Measurements from ENCODE around the gene SSBP3. TPM values are rescaled to one million over a fixed set of nuclear protein-coding genes. Genes with fewer than 3 reads are reported as not detected.

Gene SSBP3
- total RNA-seq, 1 donor from 2014 or later = 104 TPM

DNA sequence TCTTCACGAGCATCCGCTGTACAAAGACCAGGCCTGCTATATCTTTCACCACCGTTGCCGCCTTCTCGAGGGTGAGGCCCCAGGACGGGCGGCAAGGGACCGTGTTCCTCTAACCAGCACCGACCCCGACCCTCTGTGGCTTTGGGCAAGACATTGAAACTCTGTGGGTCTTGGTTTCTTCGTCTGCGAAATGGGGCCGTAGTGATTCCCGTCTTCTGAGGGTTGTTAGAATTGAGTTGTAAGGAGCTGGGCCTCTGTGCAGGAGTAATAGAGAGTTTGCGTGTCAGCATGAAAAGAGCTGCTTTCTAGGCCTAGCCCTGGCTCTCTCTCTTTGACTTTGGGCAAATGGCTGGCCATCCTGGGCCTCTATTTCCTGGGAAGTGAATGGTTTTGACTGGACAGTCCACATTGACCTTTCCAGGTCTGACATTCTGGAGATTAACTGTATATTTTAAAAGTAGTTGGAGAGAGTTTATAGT lies 205.6 kb downstream of the SSBP3 start:
- DNase-seq (ENCODE audit: low spot score) (no peak), ATAC-seq (peak; percentile 20)
- intact Hi-C loops (cut with DNase I) = no loop called here

DNA sequence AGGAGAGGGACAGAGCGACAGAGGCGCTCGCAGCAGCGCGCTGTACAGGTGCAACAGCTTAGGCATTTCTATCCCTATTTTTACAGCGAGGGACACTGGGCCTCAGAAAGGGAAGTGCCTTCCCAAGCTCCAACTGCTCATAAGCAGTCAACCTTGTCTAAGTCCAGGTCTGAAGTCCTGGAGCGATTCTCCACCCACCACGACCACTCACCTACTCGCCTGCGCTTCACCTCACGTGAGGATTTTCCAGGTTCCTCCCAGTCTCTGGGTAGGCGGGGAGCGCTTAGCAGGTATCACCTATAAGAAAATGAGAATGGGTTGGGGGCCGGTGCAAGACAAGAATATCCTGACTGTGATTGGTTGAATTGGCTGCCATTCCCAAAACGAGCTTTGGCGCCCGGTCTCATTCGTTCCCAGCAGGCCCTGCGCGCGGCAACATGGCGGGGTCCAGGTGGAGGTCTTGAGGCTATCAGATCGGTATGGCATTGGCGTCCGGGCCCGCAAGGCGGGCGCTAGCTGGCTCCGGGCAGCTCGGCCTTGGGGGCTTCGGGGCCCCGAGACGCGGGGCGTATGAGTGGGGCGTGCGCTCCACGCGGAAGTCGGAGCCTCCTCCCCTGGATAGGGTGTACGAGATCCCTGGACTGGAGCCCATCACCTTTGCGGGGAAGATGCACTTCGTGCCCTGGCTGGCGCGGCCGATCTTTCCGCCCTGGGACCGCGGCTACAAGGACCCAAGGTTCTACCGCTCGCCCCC lies 206.3 kb downstream of the SSBP3 start, which contains the start of the genes CYB5RL and MRPL37:
TSS of gene CYB5RL (minus strand) at position 266 of the 754 bp plus-strand sequence. CDS start 4,414 bp downstream, outside the sequence.
TSS of gene MRPL37 (plus strand) at position 403 of the 754 bp plus-strand sequence. CDS start at position 480, 77 bp downstream.
- ATAC-seq (peak; percentile 99), DNase-seq (ENCODE audit: low spot score) (peak; percentile 92)
- intact Hi-C loops (cut with DNase I) = no loop called here

DNA sequence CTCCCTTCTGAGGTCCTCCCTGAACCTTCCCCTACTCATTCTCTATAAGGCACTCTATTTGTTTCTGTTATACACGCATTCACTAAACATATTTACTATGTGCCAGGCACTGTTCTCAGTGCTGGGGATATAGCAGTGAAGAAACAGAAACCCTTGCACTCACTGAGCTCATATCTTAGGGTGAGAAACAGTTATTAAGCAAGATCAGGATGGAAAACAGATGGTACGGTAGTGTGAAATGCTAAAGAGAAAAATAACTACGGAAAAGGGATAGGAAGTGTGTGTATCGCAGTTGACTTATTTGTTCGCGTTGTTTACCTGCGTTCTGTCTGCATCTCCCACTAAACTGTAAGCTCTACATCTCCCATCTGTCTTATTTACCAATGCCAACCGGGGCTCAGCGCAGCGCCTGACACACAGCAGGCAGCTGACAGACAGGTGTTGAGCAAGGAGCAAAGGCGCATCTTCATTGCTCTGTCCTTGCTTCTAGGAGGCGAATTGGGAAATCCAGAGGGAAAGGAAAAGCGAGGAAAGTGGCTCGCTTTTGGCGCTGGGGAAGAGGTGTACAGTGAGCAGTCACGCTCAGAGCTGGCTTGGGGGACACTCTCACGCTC lies 206.9 kb downstream of the SSBP3 start:
- ATAC-seq (no peak), DNase-seq (ENCODE audit: low spot score) (no peak)
- intact Hi-C loops (cut with DNase I) = no loop called here

DNA sequence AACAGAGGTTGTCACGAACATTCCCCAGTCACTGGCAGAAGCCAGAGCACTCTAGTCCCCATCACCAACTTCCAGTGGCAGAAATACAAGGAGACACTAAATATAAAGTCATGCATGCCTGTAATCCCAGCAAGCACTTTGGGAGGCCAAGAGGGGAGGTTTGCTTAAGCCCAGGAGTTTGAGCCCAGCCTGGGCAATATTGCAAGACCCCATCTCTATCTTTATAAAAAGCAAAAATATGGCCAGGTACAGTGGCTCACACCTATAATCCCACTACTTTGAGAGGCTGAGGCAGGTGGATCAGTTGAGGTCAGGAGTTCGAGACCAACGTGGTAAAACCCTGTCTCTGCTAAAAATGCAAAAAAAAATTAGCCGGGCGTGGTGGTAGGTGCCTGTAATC lies 212.7 kb downstream of the SSBP3 start:
- DNase-seq (ENCODE audit: low spot score) = no peak
- no peak for ATAC-seq
- intact Hi-C loops (cut with DNase I) = no loop called here

DNA sequence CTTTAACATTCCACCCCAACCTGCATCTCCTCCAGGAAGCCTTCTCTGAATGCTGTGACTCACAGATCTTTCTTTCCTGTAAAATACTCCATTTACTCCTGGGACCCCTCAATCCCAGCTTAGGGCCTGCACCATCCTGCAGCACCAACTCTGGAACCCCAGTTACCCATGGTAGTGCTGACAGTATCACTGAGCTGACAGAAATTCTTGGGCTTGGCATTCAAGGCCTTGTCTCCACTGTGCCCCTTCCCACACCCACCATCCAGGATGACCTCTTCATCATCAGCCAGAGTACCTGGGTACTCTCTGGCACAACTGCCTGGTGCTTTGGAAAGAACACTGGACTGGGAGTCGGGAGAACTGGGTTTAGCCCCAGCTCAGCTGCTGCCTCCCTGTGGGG lies 214.7 kb downstream of the SSBP3 start:
- DNase-seq (ENCODE audit: low spot score) (no peak), ATAC-seq (no peak)
- intact Hi-C loops (cut with DNase I) = no loop called here

DNA sequence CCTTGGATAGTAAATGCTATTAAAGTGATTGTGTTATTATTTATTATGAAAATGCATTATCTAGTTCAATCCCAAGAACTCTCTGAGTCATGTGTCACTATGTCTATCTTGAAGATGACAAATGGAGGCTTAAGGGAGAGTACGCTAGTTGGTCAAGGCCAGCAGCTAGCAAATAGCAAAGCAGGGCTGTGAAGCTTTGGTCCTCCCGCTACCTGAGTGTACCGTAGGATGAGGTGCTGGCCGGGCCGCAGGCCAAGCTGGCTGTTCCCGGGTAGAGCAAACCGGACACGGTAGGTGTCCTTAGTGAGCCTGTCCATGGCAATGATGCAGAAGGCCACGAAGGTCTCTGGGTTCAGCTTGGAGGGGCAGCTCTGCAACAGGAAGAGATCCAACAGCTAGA lies 215.7 kb downstream of the SSBP3 start:
- DNase-seq (ENCODE audit: low spot score) = no peak
- intact Hi-C loops (cut with DNase I) = no loop called here
- ATAC-seq = no peak

DNA sequence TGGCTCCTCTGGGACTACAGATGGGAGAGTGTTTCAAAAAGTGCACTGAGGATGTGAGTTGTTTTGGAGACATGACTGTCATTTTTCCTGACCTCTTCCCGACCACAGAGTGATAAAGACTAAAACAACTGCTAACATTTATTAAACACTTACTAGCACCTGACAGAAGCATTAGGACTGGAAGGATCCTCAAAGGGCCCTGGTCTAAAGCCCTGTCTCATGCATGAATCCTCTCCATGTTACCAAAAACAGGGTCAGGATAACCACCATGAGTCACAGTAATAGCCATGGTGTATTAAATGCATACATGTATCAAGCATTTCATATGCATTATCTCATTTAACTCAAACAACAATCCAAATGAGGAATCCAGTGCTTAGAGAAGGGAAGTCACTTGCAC lies 217.9 kb downstream of the SSBP3 start:
- intact Hi-C loops (cut with DNase I) = no loop called here
- ATAC-seq (no peak), DNase-seq (ENCODE audit: low spot score) (no peak)

DNA sequence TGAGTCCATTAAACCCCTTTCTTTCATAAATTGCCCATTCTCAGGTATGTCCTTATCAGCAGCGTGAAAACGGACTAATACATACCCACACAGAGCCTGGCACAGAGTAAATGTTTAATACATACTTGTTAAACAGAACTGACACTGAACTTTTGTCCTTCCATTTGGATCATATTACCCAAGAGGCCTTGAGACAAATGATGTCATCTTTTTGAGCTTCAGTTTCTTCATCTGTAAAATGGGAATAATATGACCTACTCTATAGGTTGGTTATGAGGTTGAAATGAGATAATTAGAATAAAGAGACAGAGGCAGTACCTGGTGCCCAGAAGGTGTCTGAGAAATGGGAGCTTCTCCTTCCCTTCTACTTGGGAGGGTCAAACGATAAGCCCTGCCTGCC lies 220.1 kb downstream of the SSBP3 start:
- intact Hi-C loops (cut with DNase I) = no loop called here
- no peak for ATAC-seq
- no peak for DNase-seq (ENCODE audit: low spot score)

DNA sequence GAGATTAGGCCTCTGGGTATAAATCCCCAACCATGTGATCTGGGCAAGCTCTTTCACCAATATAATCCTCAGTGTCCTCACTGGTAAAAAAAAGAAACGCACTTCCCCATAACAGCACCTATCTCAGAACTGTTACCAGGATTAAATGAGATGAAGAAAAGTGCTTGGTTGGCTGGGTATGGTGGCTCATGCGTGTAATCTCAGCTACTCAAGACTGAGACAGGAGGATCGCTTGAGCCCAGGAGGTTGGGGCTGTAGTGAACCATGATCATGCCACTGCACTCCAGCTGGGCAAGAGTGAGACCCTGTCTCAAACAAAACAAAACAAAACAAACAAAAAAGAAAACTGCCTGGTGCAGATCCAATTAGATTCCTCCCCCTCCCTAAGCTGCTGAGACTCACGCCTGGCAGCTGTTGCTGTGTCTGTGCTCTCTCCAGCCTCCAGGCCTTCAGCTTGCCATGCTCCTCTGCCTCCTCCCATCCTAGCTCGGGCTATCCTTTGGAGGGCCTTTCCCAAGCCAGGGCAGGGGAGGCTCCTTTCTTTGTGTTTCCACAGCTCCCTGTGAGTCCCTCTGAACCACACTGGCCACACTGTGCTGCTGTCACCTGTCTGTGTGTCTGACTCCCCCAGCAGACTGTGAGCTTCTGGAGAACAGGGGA lies 225.4 kb downstream of the SSBP3 start:
- ATAC-seq (no peak), DNase-seq (ENCODE audit: low spot score) (no peak)
- intact Hi-C loops (cut with DNase I) = no loop called here

DNA sequence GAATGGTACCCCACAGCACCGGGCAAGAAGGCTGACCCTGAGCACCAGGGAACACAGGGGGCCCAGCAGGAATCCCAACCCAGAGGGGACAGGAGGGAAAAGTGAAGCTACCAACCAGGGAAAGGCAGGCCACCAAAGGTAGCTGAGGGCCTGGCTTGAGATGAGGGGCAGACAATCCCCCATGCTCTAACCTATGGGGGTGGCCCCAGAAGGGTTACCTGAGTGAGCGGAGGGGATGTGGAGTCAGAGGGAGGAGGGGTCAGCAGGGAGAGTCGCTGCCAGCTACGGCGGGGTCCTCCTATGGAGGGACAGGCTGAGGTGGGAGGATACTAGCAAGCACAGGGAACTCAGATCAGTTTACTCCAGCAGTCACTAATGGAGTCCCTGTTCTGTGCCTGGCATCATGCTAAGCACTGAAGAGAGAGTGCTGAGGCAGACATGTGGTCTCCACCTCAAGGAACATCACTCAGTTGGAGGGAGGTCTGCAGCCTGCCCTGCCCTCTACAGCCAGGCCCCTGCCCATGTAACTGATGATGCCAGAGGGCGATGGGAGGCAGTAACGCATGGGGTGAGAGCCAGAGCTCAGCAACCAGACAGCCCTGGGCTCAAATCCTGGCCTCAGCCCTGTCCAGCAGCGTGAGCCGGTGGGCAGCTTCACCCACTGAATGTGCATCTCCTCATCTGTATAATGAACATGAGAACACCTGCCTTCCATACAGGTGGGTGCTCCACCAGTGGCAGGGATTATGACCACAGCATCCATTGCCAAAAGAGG lies 227.7 kb downstream of the SSBP3 start:
- DNase-seq (ENCODE audit: low spot score) (no peak), ATAC-seq (no peak)
- intact Hi-C loops (cut with DNase I) = no loop called here

DNA sequence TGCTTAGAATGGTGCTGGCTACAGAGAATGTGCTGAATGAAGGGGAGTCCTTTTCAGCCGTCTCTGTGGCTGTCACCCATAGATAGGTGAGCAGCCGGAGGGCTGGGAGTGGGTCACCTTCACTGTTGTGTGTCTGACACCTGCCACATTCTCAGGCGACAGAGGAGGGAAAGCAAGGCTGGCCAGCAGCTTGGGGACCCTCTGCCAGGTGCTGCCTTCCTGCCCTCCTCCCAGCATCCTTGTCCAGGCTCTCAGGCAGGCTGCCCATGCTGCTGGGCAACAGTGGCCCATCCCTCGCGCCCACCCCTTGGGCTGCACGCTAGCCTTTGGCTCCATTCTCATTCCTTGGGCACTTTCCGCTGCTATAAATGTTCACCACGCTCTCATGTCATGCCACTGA lies 228.5 kb downstream of the SSBP3 start:
- DNase-seq (ENCODE audit: low spot score) (no peak), ATAC-seq (no peak)
- intact Hi-C loops (cut with DNase I) = no loop called here

DNA sequence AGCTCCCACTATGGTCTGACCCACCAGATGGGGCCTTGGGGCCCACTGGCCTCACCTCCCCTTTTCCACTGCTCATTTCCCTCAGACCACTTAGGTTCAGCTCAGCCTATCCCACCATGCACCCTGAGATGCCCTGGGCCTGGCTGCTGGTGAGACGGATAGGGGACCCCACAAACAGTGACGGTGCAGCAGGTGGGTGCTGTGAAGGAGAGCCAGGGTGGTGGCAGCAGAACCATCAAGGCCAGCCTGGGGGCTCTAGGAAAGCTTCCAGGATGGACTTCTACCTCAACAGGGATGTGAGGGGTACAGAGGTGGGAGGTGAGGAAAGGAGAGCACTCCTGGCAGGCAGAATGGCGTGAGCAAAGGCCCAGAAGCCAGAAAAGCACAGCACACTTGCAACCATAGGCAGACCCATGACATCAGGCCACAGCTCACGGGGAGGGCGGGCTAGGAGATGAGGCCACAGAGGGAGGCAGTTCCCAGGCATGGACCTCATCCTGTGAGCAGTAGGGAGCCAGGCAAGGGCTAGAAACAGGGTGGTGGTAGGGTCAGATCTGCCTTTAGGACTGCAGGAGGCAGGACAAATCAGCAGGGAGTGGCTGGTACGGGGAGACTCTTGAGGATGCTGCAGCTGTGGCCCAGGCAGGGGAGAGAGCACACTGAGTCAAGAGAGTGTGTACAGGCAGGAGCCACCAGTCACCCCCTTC lies 229.4 kb downstream of the SSBP3 start:
- intact Hi-C loops (cut with DNase I) = no loop called here
- DNase-seq (ENCODE audit: low spot score) (no peak), ATAC-seq (no peak)

Other genes with a start within 250 kb of the SSBP3 start
- gene CYB5RL, start 206.4 kb downstream of the SSBP3 start, total RNA-seq = 8.1 TPM
- 31.1 TPM for gene MRPL37, start 206.2 kb downstream of the SSBP3 start, total RNA-seq
- gene ACOT11, start 141.8 kb upstream of the SSBP3 start, total RNA-seq = 11.9 TPM
- gene FAM151A, start 217.1 kb upstream of the SSBP3 start, total RNA-seq = not detected
- gene MROH7, start 235.4 kb upstream of the SSBP3 start, total RNA-seq = 8.1 TPM

Data from sciatic nerve (tissue), 2 donors.